ENCODE measurements around the gene KCNH2. TPM values are rescaled to one million over a fixed set of nuclear protein-coding genes. Genes with fewer than 3 reads are reported as not detected.
A peak's percentile ranks its signal among the peaks of the same experiment; 100 is the strongest.

Gene KCNH2
- total RNA-seq, 1 experiment from 2014 or later = 1.8 TPM

DNA sequence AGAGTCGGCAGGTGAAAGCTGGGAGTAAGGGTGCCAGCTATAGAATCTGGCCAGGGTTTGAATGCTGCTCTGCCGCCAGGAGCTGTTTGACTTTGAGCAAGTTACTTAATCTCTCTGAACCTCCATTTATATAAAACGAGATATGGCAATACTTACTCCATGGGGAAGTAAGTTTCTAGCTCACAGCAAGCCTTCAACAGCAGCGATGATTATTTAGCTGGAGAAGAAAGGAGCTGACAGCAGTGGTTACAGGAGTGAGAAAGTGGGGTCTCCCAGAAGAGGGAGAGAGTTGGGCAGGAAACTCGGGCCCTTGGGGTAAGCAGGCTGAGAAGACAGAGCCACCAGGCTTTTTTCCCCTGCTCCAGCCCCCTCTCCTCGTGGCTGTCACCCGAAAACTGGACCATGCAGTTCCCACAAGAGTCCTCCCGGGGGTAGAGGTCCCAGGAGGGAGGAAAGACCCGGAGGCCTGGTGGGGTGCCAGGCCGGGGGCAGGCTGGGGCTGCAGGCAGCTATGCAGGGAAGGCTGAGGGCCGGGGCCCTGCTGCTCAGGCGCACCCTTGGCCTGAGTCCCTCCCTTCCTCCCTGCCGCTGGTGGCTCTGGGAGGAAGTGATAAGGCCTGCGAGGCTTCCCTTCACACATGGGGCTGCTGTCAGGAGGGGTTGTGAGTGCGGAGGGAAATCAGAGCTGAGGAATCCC is 16.2 kb upstream of the KCNH2 start:
- H3K27ac ChIP-seq (ENCODE audit: low read length) = no peak overlapping the region
- no peaks in the 10 kb centered on the region; the same call in 1 of the 2 replicates for H3K4me1 ChIP-seq (ENCODE audit: control insufficient read depth, insufficient read depth, low read length)
- TF ChIP-seq REST (IDR thresholded peaks at IDR 0.05; ENCODE audit: insufficient read depth in 1 of 2, low read depth in 2 of 2, low read length in 1 of 2) (no peak), SIN3A (IDR thresholded peaks at IDR 0.05; ENCODE audit: borderline replicate concordance, insufficient read depth, low read depth, low read length) (no peak), POLR2AphosphoS5 (IDR thresholded peaks at IDR 0.05; ENCODE audit: low read depth, low read length) (no peak), TCF7L2 (IDR thresholded peaks at IDR 0.05; ENCODE audit: low read depth, low read length) (no peak)
- TF ChIP-seq, protein P1, sequence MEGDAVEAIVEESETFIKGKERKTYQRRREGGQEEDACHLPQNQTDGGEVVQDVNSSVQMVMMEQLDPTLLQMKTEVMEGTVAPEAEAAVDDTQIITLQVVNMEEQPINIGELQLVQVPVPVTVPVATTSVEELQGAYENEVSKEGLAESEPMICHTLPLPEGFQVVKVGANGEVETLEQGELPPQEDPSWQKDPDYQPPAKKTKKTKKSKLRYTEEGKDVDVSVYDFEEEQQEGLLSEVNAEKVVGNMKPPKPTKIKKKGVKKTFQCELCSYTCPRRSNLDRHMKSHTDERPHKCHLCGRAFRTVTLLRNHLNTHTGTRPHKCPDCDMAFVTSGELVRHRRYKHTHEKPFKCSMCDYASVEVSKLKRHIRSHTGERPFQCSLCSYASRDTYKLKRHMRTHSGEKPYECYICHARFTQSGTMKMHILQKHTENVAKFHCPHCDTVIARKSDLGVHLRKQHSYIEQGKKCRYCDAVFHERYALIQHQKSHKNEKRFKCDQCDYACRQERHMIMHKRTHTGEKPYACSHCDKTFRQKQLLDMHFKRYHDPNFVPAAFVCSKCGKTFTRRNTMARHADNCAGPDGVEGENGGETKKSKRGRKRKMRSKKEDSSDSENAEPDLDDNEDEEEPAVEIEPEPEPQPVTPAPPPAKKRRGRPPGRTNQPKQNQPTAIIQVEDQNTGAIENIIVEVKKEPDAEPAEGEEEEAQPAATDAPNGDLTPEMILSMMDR (IDR thresholded peaks at IDR 0.05) = no peak
- POLR2A ChIA-PET = no interaction called here
- BruUV-seq (replicated peaks) = no TSS peak
- H3K4me3 ChIP-seq (ENCODE audit: low read depth in 2 of 2, low read length in 2 of 2) = no peak overlapping the region
- no peaks in the 10 kb centered on the region for H3K36me3 ChIP-seq (ENCODE audit: control insufficient read depth, insufficient read depth, low read length)
- H3K27me3 ChIP-seq (ENCODE audit: control insufficient read depth, insufficient read depth, low read length) = no peaks in the 10 kb centered on the region
- in situ Hi-C loops (cut with HindIII; ENCODE audit: low pct_unique_long_range_greater_than_20kb, low sequenced_read_pairs) = no loop called here
- intact Hi-C loops (cut with micrococcal nuclease; ENCODE audit: unreplicated experiment) = no loop called here
- DNase-seq (ENCODE audit: low read depth, low spot score) (no peak), ATAC-seq (peak; percentile 36; the same call in 1 of the 2 replicates)
- CTCF ChIA-PET = interaction anchor here (0.8 to 1.2 kb wide), 4 partner anchors 14 to 32 kb away, joined by 3 to 4 read pairs (median 4); no protein-coding TSS in a partner anchor
- peaks cover 10% of the 10 kb centered on the region for H3K9me3 ChIP-seq (ENCODE audit: control insufficient read depth, insufficient read depth, low read depth, low read length)

DNA sequence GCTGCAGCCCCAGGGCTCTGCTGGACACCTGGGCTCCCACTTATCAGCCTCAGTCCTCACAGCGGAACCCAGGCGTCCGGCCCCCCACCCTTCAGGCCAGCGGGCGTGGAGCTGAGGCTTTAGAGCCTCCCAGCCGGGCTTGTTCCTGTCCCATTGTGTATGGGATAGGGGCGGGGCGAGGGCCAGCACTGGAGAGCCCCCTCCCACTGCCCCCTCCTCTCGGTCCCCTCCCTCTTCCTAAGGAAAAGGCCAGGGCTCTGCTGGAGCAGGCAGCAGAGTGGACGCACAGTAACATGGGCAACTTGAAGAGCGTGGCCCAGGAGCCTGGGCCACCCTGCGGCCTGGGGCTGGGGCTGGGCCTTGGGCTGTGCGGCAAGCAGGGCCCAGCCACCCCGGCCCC is 15.4 kb upstream of the KCNH2 start:
- ChIA-PET POLR2A (no interaction called here), CTCF (no interaction called here)
- no peaks in the 10 kb centered on the region for H3K27me3 ChIP-seq (ENCODE audit: control insufficient read depth, insufficient read depth, low read length)
- in situ Hi-C loops (cut with HindIII; ENCODE audit: low pct_unique_long_range_greater_than_20kb, low sequenced_read_pairs) (no loop called here), intact Hi-C loops (cut with micrococcal nuclease; ENCODE audit: unreplicated experiment) (no loop called here)
- DNase-seq (ENCODE audit: low read depth, low spot score) (no peak), ATAC-seq (no peak)
- TF ChIP-seq POLR2AphosphoS5 (IDR thresholded peaks at IDR 0.05; ENCODE audit: low read depth, low read length) = no peak
- no peak for TF ChIP-seq REST (IDR thresholded peaks at IDR 0.05; ENCODE audit: insufficient read depth in 1 of 2, low read depth in 2 of 2, low read length in 1 of 2)
- TF ChIP-seq, protein P1 (IDR thresholded peaks at IDR 0.05) = no peak
- TF ChIP-seq TCF7L2 (IDR thresholded peaks at IDR 0.05; ENCODE audit: low read depth, low read length) = no peak
- no peak for TF ChIP-seq SIN3A (IDR thresholded peaks at IDR 0.05; ENCODE audit: borderline replicate concordance, insufficient read depth, low read depth, low read length)
- no peaks in the 10 kb centered on the region for H3K36me3 ChIP-seq (ENCODE audit: control insufficient read depth, insufficient read depth, low read length)
- H3K4me3 ChIP-seq (ENCODE audit: low read depth in 2 of 2, low read length in 2 of 2) = no peak overlapping the region
- BruUV-seq (replicated peaks) = no TSS peak
- H3K9me3 ChIP-seq (ENCODE audit: control insufficient read depth, insufficient read depth, low read depth, low read length) = peaks cover 10% of the 10 kb centered on the region
- no peak overlapping the region for H3K27ac ChIP-seq (ENCODE audit: low read length)
- no peaks in the 10 kb centered on the region; the same call in 1 of the 2 replicates for H3K4me1 ChIP-seq (ENCODE audit: control insufficient read depth, insufficient read depth, low read length)
